ENCODE results near the gene CTAGE1. TPM values are rescaled to one million over a fixed set of nuclear protein-coding genes. Genes with fewer than 3 reads are reported as not detected.

The CTAGE1 gene
- polyA plus RNA-seq, 1 of the 3 experiments (the other 2 are of a cell fraction): 0.07 TPM

GRCh38 chr18:22422909-22423548 lies 5.3 kb upstream of the CTAGE1 start:
- ChIA-PET CTCF (no interaction called here), POLR2A (no interaction called here)
- Histone ChIP-seq H3K9ac (no peak overlapping the region), H3K9me3 (no peaks in the 10 kb centered on the region), H4K20me1 (ENCODE audit: insufficient read depth) (no peaks in the 10 kb centered on the region), H3K4me1 (ENCODE audit: control insufficient read depth in 1 of 2, insufficient read depth in 2 of 2, low read depth in 1 of 2, low read length in 1 of 2) (no peaks in the 10 kb centered on the region), H3K36me3 (replicated peaks in 1 of 2; ENCODE audit: control insufficient read depth in 1 of 2, insufficient read depth in 2 of 2, low read length in 1 of 2) (no peaks in the 10 kb centered on the region), H3F3A (replicated peaks; ENCODE audit: insufficient read depth) (no peaks in the 10 kb centered on the region), H3K4me2 (0 out of 2 replicates have a peak overlapping the region, but pooled peaks have one; percentile 16), H2AFZ (ENCODE audit: low read depth) (peak overlapping the region; percentile 80), H3K27ac (ENCODE audit: low read depth in 2 of 2, low read length in 1 of 2) (peak overlapping the region in 1 of 2 experiments; percentile 34; a peak in 2 of 4 replicates), H3K79me2 (ENCODE audit: insufficient read depth) (no peaks in the 10 kb centered on the region), H3K4me3 (ENCODE audit: low read depth in 2 of 2, low read length in 1 of 2) (no peak overlapping the region), H3K27me3 (ENCODE audit: insufficient read depth) (no peaks in the 10 kb centered on the region), H3K9me2 (no peaks in the 10 kb centered on the region)
- TF ChIP-seq, protein P1, sequence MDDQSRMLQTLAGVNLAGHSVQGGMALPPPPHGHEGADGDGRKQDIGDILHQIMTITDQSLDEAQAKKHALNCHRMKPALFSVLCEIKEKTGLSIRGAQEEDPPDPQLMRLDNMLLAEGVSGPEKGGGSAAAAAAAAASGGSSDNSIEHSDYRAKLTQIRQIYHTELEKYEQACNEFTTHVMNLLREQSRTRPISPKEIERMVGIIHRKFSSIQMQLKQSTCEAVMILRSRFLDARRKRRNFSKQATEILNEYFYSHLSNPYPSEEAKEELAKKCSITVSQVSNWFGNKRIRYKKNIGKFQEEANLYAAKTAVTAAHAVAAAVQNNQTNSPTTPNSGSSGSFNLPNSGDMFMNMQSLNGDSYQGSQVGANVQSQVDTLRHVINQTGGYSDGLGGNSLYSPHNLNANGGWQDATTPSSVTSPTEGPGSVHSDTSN (IDR thresholded peaks at IDR 0.05): peak; percentile 8; the same call in 1 of the 2 replicates
- TF ChIP-seq RAD21 (IDR thresholded peaks at IDR 0.05; ENCODE audit: low read length): no peak
- no peak for TF ChIP-seq SIN3A (IDR thresholded peaks at IDR 0.05; ENCODE audit: borderline replicate concordance, low read depth, low read length)
- DNase-seq: no peak
- 23% methylated on average over 9 of the region's 9 CpGs for WGBS (ENCODE audit: low lambda C conversion rate)

DNA sequence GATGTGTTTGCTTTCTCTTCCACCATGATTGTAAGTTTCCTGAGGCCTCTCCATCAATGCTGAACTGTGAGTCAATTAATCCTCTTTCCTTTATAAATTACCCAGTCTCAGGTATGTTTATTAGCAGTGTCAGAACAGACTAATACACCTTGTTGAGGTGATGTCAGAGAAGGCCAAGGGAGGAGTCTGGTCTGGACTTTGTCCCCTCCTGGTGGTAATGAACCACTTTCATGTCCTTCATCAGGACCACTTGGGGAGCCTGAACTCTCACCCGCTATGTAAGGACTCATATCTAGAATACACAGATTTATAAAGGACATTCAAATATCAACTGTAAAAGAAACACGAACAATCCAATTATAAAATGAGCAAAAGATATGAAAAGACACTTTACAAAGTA lies 2.9 kb upstream of the CTAGE1 start:
- Histone ChIP-seq H3K9me2 (no peaks in the 10 kb centered on the region), H3K27ac (ENCODE audit: low read depth in 2 of 2, low read length in 1 of 2) (no peak overlapping the region), H2AFZ (ENCODE audit: low read depth) (no peak overlapping the region), H3K27me3 (ENCODE audit: insufficient read depth) (no peaks in the 10 kb centered on the region), H3K9me3 (no peaks in the 10 kb centered on the region), H4K20me1 (ENCODE audit: insufficient read depth) (no peaks in the 10 kb centered on the region), H3K4me3 (ENCODE audit: low read depth in 2 of 2, low read length in 1 of 2) (no peak overlapping the region), H3K4me2 (no peak overlapping the region), H3K9ac (no peak overlapping the region), H3K4me1 (ENCODE audit: control insufficient read depth in 1 of 2, insufficient read depth in 2 of 2, low read depth in 1 of 2, low read length in 1 of 2) (no peaks in the 10 kb centered on the region), H3F3A (replicated peaks; ENCODE audit: insufficient read depth) (no peaks in the 10 kb centered on the region), H3K79me2 (ENCODE audit: insufficient read depth) (no peaks in the 10 kb centered on the region), H3K36me3 (replicated peaks in 1 of 2; ENCODE audit: control insufficient read depth in 1 of 2, insufficient read depth in 2 of 2, low read length in 1 of 2) (no peaks in the 10 kb centered on the region)
- no peak for DNase-seq
- TF ChIP-seq FOSL2 (IDR thresholded peaks at IDR 0.05; ENCODE audit: borderline replicate concordance, low read depth) (no peak), ELF1 (IDR thresholded peaks at IDR 0.05) (no peak), USF2 (IDR thresholded peaks at IDR 0.05; ENCODE audit: borderline replicate concordance, low read depth, low read length) (no peak), RFX5 (IDR thresholded peaks at IDR 0.05; ENCODE audit: low read length) (no peak), TCF12 (IDR thresholded peaks at IDR 0.05) (no peak)
- ChIA-PET CTCF (interaction anchor here (0.7 kb wide), 1 partner anchor 278 kb away, joined by 3 read pairs; no protein-coding TSS in a partner anchor), POLR2A (no interaction called here)
- 17% methylated on average over 2 of the region's 2 CpGs for WGBS (ENCODE audit: low lambda C conversion rate)
